SU-DHL-6 (cell line): Measurements from ENCODE around the gene FAM177B.

ENCODE experiments used
- EZH2phosphoT487 ChIP-seq: fragments of 200-600 bp; sonication (generic), shearing (Covaris generic); conservative IDR thresholded peaks from 2 replicates; pipeline ENCODE4 v1.6.1; 2018; ENCODE audit warnings: mild to moderate bottlenecking, antibody characterized with exemption, low read length, moderate library complexity, mixed read lengths
- TF ChIP-seq, protein P1 (sequence below): fragments of 200-600 bp; sonication (generic); IDR thresholded peaks from one replicate; pipeline ENCODE4 v1.5.1; 2017; ENCODE audit warnings: antibody characterized with exemption, mild to moderate bottlenecking, low read length, moderate library complexity; ENCODE audit not compliant: insufficient read depth, poor library complexity, severe bottlenecking

DNA sequence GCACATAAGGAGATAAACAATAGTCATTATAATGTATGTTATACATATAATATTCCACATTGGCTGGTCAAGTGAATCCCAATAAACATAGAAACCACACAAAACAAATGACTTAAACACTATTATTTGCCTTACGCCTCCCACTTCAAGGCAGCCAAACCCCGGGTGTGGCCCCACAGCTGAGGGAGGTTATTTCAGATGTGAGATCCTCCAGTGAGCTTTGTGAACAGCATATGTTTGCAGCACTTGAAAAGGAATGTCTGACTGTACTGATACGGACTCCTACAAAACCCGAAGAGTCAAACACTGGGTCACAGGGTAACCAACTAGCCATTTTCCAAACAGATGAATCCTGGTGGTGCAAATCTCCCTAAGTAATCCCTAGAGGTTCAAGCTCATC lies 50.7 kb downstream of the FAM177B start:
- TF ChIP-seq, protein P1, sequence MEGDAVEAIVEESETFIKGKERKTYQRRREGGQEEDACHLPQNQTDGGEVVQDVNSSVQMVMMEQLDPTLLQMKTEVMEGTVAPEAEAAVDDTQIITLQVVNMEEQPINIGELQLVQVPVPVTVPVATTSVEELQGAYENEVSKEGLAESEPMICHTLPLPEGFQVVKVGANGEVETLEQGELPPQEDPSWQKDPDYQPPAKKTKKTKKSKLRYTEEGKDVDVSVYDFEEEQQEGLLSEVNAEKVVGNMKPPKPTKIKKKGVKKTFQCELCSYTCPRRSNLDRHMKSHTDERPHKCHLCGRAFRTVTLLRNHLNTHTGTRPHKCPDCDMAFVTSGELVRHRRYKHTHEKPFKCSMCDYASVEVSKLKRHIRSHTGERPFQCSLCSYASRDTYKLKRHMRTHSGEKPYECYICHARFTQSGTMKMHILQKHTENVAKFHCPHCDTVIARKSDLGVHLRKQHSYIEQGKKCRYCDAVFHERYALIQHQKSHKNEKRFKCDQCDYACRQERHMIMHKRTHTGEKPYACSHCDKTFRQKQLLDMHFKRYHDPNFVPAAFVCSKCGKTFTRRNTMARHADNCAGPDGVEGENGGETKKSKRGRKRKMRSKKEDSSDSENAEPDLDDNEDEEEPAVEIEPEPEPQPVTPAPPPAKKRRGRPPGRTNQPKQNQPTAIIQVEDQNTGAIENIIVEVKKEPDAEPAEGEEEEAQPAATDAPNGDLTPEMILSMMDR = no peak
- TF ChIP-seq EZH2phosphoT487 = no peak
